GM18517 (cell line): ENCODE data around the gene DLG2.

Source experiments
- ATAC-seq: cut with Tn5 transposase; IDR thresholded peaks from one replicate; pipeline ENCODE4 v1.9.1; 2021; ENCODE audit warnings: mild to moderate bottlenecking, moderate library complexity; ENCODE audit not compliant: unreplicated experiment

Gene DLG2

GRCh38 chr11:84541731-84542340, 1085.3 kb downstream of the DLG2 start:
- no peak for ATAC-seq

- no peak for ATAC-seq
Measured at GRCh38 chr11:84536456-84536855, 1090.7 kb downstream of the DLG2 start.

GRCh38 chr11:84532364-84532763, 1094.8 kb downstream of the DLG2 start:
- ATAC-seq: no peak

- ATAC-seq: no peak
Measured at GRCh38 chr11:84526250-84526649, 1100.9 kb downstream of the DLG2 start.

- ATAC-seq: no peak
Measured at GRCh38 chr11:84524422-84525051, 1102.6 kb downstream of the DLG2 start.

GRCh38 chr11:84522331-84522730, 1104.8 kb downstream of the DLG2 start:
- ATAC-seq: no peak

- ATAC-seq: no peak
Measured at GRCh38 chr11:84518631-84519183, 1108.4 kb downstream of the DLG2 start.

- ATAC-seq: no peak
Measured at GRCh38 chr11:84514436-84514835, 1112.7 kb downstream of the DLG2 start.

GRCh38 chr11:84503503-84503902, 1123.6 kb downstream of the DLG2 start:
- no peak for ATAC-seq

- ATAC-seq: no peak
Measured at GRCh38 chr11:84501750-84502149, 1125.4 kb downstream of the DLG2 start.

GRCh38 chr11:84497981-84498411, 1129.1 kb downstream of the DLG2 start:
- ATAC-seq: no peak

- no peak for ATAC-seq
Measured at GRCh38 chr11:84497181-84497580, 1130.0 kb downstream of the DLG2 start.

GRCh38 chr11:84496122-84496521, 1131.0 kb downstream of the DLG2 start:
- ATAC-seq: no peak

- ATAC-seq: no peak
Measured at GRCh38 chr11:84480131-84480530, 1147.0 kb downstream of the DLG2 start.

- ATAC-seq: no peak
Measured at GRCh38 chr11:84476581-84476980, 1150.6 kb downstream of the DLG2 start.

GRCh38 chr11:84471501-84471900, 1155.6 kb downstream of the DLG2 start:
- no peak for ATAC-seq

- ATAC-seq: no peak
Measured at GRCh38 chr11:84468235-84468634, 1158.9 kb downstream of the DLG2 start.

- ATAC-seq: no peak
Measured at GRCh38 chr11:84465040-84465439, 1162.1 kb downstream of the DLG2 start.

- no peak for ATAC-seq
Measured at GRCh38 chr11:84455691-84456090, 1171.5 kb downstream of the DLG2 start.

- ATAC-seq: no peak
Measured at GRCh38 chr11:84452211-84452610, 1174.9 kb downstream of the DLG2 start.

- ATAC-seq: no peak
Measured at GRCh38 chr11:84438565-84438964, 1188.6 kb downstream of the DLG2 start.
